Mammary epithelial cell (primary cell): ENCODE data around the gene PPAN.

Experiments used
- CTCF ChIP-seq, 2 donors: IDR thresholded peaks in 1 of 2; conservative IDR thresholded peaks in 1 of 2; 2 replicates each; pipeline ENCODE4 v1.5.1; 2011 to 2012; ENCODE audit warnings: inconsistent platforms in 2 of 2, low read length in 2 of 2, mild to moderate bottlenecking in 2 of 2, control low read depth in 1 of 2, low read depth in 1 of 2; ENCODE audit not compliant: insufficient read depth in 1 of 2; ENCODE audit errors: extremely low read depth in 1 of 2
- EZH2 ChIP-seq: IDR thresholded peaks from 2 replicates; pipeline ENCODE4 v1.6.1; 2012; ENCODE audit warnings: low read length, inconsistent platforms, borderline replicate concordance

- TF ChIP-seq EZH2 (no peak), CTCF (conservative IDR thresholded peaks at IDR 0.05 in 1 of 2, IDR thresholded peaks at IDR 0.05 in 1 of 2; ENCODE audit: extremely low read depth in 1 of 2, insufficient read depth in 1 of 2, low read depth in 1 of 2, low read length in 2 of 2) (no peak)
Observed at GRCh38 chr19:10122045-10122444, 15.9 kb downstream of the PPAN start.
